ENCODE results near the gene OR10C1.

The OR10C1 gene

DNA sequence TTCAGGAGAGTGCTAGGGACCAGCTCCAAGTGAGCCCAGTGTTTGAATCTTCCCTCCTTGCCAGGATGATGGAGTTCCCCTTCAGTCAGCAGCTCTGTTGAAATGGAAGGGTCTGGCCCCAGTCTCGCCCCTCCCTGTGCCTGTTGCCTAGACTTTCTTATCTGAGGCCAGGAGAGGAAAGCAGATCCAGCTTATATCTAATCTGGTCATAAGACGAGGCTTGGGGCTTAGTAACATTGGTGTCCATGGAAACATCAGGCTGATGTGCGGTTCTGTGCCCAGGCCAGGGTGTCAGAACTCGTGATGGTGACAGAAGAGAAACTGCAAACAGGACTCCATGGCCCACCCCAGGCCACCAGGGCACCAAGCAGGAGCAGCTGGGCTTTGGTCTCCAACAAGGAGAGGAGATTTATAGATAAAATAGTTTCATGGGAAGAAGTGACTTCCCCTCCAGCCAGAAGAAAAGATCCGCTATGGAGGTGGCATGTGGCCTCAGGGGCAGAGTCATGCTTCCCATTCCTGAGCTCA is 38.9 kb downstream of the OR10C1 start:
- Histone ChIP-seq H3K9me3 (ENCODE audit: control insufficient read depth, insufficient read depth, low read depth, low read length) (no peaks in the 10 kb centered on the region), H3K9ac (ENCODE audit: low read length) (no peak overlapping the region), H3K4me3 (ENCODE audit: low read depth, low read length) (no peak overlapping the region), H3K36me3 (ENCODE audit: control insufficient read depth, insufficient read depth, low read length) (no peaks in the 10 kb centered on the region), H3K4me1 (ENCODE audit: control insufficient read depth, insufficient read depth, low read length) (no peaks in the 10 kb centered on the region), H3K27me3 (ENCODE audit: control insufficient read depth, insufficient read depth, low read length) (no peaks in the 10 kb centered on the region), H3K27ac (ENCODE audit: low read depth, low read length) (no peak overlapping the region)

GRCh38 chr6:29478740-29479139 is 39.6 kb downstream of the OR10C1 start:
- Histone ChIP-seq H3K27ac (ENCODE audit: low read depth, low read length) (no peak overlapping the region), H3K9ac (ENCODE audit: low read length) (no peak overlapping the region), H3K9me3 (ENCODE audit: control insufficient read depth, insufficient read depth, low read depth, low read length) (no peaks in the 10 kb centered on the region), H3K4me1 (ENCODE audit: control insufficient read depth, insufficient read depth, low read length) (no peaks in the 10 kb centered on the region), H3K36me3 (ENCODE audit: control insufficient read depth, insufficient read depth, low read length) (no peaks in the 10 kb centered on the region), H3K27me3 (ENCODE audit: control insufficient read depth, insufficient read depth, low read length) (no peaks in the 10 kb centered on the region), H3K4me3 (ENCODE audit: low read depth, low read length) (no peak overlapping the region)

- H3K4me3 ChIP-seq (ENCODE audit: low read depth, low read length), result no peak overlapping the region
- no peaks in the 10 kb centered on the region for H3K9me3 ChIP-seq (ENCODE audit: control insufficient read depth, insufficient read depth, low read depth, low read length)
- H3K4me1 ChIP-seq (ENCODE audit: control insufficient read depth, insufficient read depth, low read length), result no peaks in the 10 kb centered on the region
- H3K27me3 ChIP-seq (ENCODE audit: control insufficient read depth, insufficient read depth, low read length), result no peaks in the 10 kb centered on the region
- no peak overlapping the region for H3K27ac ChIP-seq (ENCODE audit: low read depth, low read length)
- no peak overlapping the region for H3K9ac ChIP-seq (ENCODE audit: low read length)
- H3K36me3 ChIP-seq (ENCODE audit: control insufficient read depth, insufficient read depth, low read length), result no peaks in the 10 kb centered on the region
Observed at GRCh38 chr6:29479560-29479959, 40.5 kb downstream of the OR10C1 start.

- no peaks in the 10 kb centered on the region for H3K4me1 ChIP-seq (ENCODE audit: control insufficient read depth, insufficient read depth, low read length)
- no peaks in the 10 kb centered on the region for H3K9me3 ChIP-seq (ENCODE audit: control insufficient read depth, insufficient read depth, low read depth, low read length)
- no peak overlapping the region for H3K9ac ChIP-seq (ENCODE audit: low read length)
- no peaks in the 10 kb centered on the region for H3K27me3 ChIP-seq (ENCODE audit: control insufficient read depth, insufficient read depth, low read length)
- H3K36me3 ChIP-seq (ENCODE audit: control insufficient read depth, insufficient read depth, low read length), result no peaks in the 10 kb centered on the region
- H3K27ac ChIP-seq (ENCODE audit: low read depth, low read length), result no peak overlapping the region
- H3K4me3 ChIP-seq (ENCODE audit: low read depth, low read length), result no peak overlapping the region
Observed at GRCh38 chr6:29483186-29483585, 44.1 kb downstream of the OR10C1 start.

- H3K36me3 ChIP-seq (ENCODE audit: control insufficient read depth, insufficient read depth, low read length), result no peaks in the 10 kb centered on the region
- H3K9ac ChIP-seq (ENCODE audit: low read length), result no peak overlapping the region
- no peaks in the 10 kb centered on the region for H3K4me1 ChIP-seq (ENCODE audit: control insufficient read depth, insufficient read depth, low read length)
- H3K9me3 ChIP-seq (ENCODE audit: control insufficient read depth, insufficient read depth, low read depth, low read length), result no peaks in the 10 kb centered on the region
- no peak overlapping the region for H3K27ac ChIP-seq (ENCODE audit: low read depth, low read length)
- no peak overlapping the region for H3K4me3 ChIP-seq (ENCODE audit: low read depth, low read length)
- H3K27me3 ChIP-seq (ENCODE audit: control insufficient read depth, insufficient read depth, low read length), result no peaks in the 10 kb centered on the region
Observed at GRCh38 chr6:29483735-29484134, 44.6 kb downstream of the OR10C1 start.

DNA sequence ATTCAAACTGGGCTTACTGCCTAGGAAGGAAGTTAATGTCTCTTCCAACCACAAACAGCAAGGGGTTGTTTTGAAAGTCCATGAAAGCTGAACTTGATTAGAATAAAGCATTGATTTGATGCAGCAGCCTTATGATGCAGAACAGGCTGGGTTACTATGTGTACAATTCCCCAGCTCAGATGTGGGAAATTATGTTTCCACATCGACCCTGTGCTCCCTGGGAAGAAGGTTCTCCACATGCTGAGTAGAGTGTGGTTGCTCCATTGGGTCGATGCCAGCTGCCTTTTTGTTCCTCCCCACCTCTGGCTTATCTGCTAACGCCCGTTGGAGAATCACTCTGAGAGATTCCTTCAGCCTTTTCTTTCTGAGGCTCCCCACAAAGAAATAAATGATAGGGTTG is 47.5 kb downstream of the OR10C1 start:
- no peaks in the 10 kb centered on the region for H3K36me3 ChIP-seq (ENCODE audit: control insufficient read depth, insufficient read depth, low read length)
- no peaks in the 10 kb centered on the region for H3K27me3 ChIP-seq (ENCODE audit: control insufficient read depth, insufficient read depth, low read length)
- H3K4me3 ChIP-seq (ENCODE audit: low read depth, low read length), result no peak overlapping the region
- H3K4me1 ChIP-seq (ENCODE audit: control insufficient read depth, insufficient read depth, low read length), result no peaks in the 10 kb centered on the region
- H3K27ac ChIP-seq (ENCODE audit: low read depth, low read length), result no peak overlapping the region
- H3K9ac ChIP-seq (ENCODE audit: low read length), result no peak overlapping the region
- H3K9me3 ChIP-seq (ENCODE audit: control insufficient read depth, insufficient read depth, low read depth, low read length), result peaks cover 2% of the 10 kb centered on the region; the same call in 1 of the 2 replicates

- H3K27me3 ChIP-seq (ENCODE audit: control insufficient read depth, insufficient read depth, low read length), result no peaks in the 10 kb centered on the region
- no peak overlapping the region for H3K9ac ChIP-seq (ENCODE audit: low read length)
- no peaks in the 10 kb centered on the region for H3K4me1 ChIP-seq (ENCODE audit: control insufficient read depth, insufficient read depth, low read length)
- H3K27ac ChIP-seq (ENCODE audit: low read depth, low read length), result no peak overlapping the region
- no peaks in the 10 kb centered on the region for H3K36me3 ChIP-seq (ENCODE audit: control insufficient read depth, insufficient read depth, low read length)
- no peak overlapping the region for H3K4me3 ChIP-seq (ENCODE audit: low read depth, low read length)
- H3K9me3 ChIP-seq (ENCODE audit: control insufficient read depth, insufficient read depth, low read depth, low read length), result peaks cover 2% of the 10 kb centered on the region; the same call in 1 of the 2 replicates
Observed at GRCh38 chr6:29487131-29487530, 48.0 kb downstream of the OR10C1 start.

- no peak within 1 kb of the TSS for H3K4me3 ChIP-seq (ENCODE audit: low read depth, low read length)
- H3K27ac ChIP-seq (ENCODE audit: low read depth, low read length), result no peak within 1 kb of the TSS
- H3K9ac ChIP-seq (ENCODE audit: low read length), result no peak within 1 kb of the TSS
- peaks cover 2% of the 10 kb centered on the region; the same call in 1 of the 2 replicates for H3K9me3 ChIP-seq (ENCODE audit: control insufficient read depth, insufficient read depth, low read depth, low read length)
- H3K4me1 ChIP-seq (ENCODE audit: control insufficient read depth, insufficient read depth, low read length), result no peaks in the 10 kb centered on the region
- H3K36me3 ChIP-seq (ENCODE audit: control insufficient read depth, insufficient read depth, low read length), result no peaks in the 10 kb centered on the region
- no peaks in the 10 kb centered on the region for H3K27me3 ChIP-seq (ENCODE audit: control insufficient read depth, insufficient read depth, low read length)
Observed at GRCh38 chr6:29487660-29488059, 48.6 kb downstream of the OR10C1 start, which contains the start of gene MAS1L. TSS of gene MAS1L (minus strand) at chr6:29487956. CDS start at chr6:29487902, 54 bp downstream.

DNA sequence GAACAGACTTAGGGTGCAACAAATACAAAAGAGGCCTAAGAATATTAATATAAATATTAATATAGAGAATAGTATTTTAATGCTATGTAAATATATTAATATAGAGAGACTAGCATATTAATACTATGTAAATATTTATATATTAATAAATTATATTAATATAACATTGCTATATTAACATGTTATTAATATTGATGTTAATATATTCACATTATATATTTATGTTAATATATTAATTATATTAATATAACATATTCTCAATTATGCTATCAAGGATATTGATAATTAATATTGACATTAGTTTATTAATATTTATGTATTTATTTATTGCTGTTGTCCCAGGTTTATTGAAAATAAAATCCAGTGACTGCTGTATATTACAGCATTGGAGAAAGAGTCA is 49.8 kb downstream of the OR10C1 start:
- Histone ChIP-seq H3K4me1 (ENCODE audit: control insufficient read depth, insufficient read depth, low read length) (no peaks in the 10 kb centered on the region), H3K27me3 (ENCODE audit: control insufficient read depth, insufficient read depth, low read length) (no peaks in the 10 kb centered on the region), H3K9me3 (ENCODE audit: control insufficient read depth, insufficient read depth, low read depth, low read length) (peaks cover 2% of the 10 kb centered on the region; the same call in 1 of the 2 replicates), H3K27ac (ENCODE audit: low read depth, low read length) (no peak overlapping the region), H3K4me3 (ENCODE audit: low read depth, low read length) (no peak overlapping the region), H3K9ac (ENCODE audit: low read length) (no peak overlapping the region), H3K36me3 (ENCODE audit: control insufficient read depth, insufficient read depth, low read length) (no peaks in the 10 kb centered on the region)

DNA sequence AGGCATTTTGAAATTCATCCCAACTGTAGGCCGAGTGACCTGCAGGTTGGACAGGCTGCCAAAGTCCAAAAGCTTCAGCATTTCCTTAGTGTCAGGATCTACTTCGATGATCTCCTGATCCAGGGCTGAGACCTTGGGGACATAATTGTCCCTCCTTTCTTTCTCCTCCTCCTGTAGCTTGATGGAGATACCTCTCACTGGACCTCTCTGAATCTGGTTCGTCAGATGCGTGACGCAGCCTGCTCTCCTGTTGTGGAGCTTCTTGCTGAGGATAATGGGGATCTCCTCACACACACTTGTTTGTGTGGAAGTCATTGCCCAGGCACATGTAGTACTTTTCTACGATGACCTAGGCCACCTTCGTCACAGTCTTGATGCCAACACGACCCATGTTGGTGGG is 50.2 kb downstream of the OR10C1 start:
- Histone ChIP-seq H3K27ac (ENCODE audit: low read depth, low read length) (no peak overlapping the region), H3K9ac (ENCODE audit: low read length) (no peak overlapping the region), H3K4me3 (ENCODE audit: low read depth, low read length) (no peak overlapping the region), H3K36me3 (ENCODE audit: control insufficient read depth, insufficient read depth, low read length) (no peaks in the 10 kb centered on the region), H3K27me3 (ENCODE audit: control insufficient read depth, insufficient read depth, low read length) (no peaks in the 10 kb centered on the region), H3K4me1 (ENCODE audit: control insufficient read depth, insufficient read depth, low read length) (no peaks in the 10 kb centered on the region), H3K9me3 (ENCODE audit: control insufficient read depth, insufficient read depth, low read depth, low read length) (peaks cover 2% of the 10 kb centered on the region; the same call in 1 of the 2 replicates)

- Histone ChIP-seq H3K27me3 (ENCODE audit: control insufficient read depth, insufficient read depth, low read length) (no peaks in the 10 kb centered on the region), H3K27ac (ENCODE audit: low read depth, low read length) (no peak overlapping the region), H3K4me1 (ENCODE audit: control insufficient read depth, insufficient read depth, low read length) (no peaks in the 10 kb centered on the region), H3K36me3 (ENCODE audit: control insufficient read depth, insufficient read depth, low read length) (no peaks in the 10 kb centered on the region), H3K9ac (ENCODE audit: low read length) (no peak overlapping the region), H3K9me3 (ENCODE audit: control insufficient read depth, insufficient read depth, low read depth, low read length) (peaks cover 2% of the 10 kb centered on the region; the same call in 1 of the 2 replicates), H3K4me3 (ENCODE audit: low read depth, low read length) (no peak overlapping the region)
Observed at GRCh38 chr6:29490055-29490454, 50.9 kb downstream of the OR10C1 start.
